ENCODE measurements around the gene HMGCS2.
A peak's percentile ranks its signal among the peaks of the same experiment; 100 is the strongest.
"Not testable (repeated sequence)": the region's sequence is repeated elsewhere in the genome, so short reads cannot be mapped to it uniquely, and the experiment has no call there.

The HMGCS2 gene

GRCh38 chr1:119731741-119732430 lies 36.8 kb downstream of the HMGCS2 start:
- DNase-seq (ENCODE audit: low read depth in 2 of 2), result no peak

- no peak for DNase-seq (ENCODE audit: low read depth in 2 of 2)
These were observed 37.6 kb downstream of the HMGCS2 start for GRCh38 chr1:119731060-119731459.

GRCh38 chr1:119729044-119729443 lies 39.7 kb downstream of the HMGCS2 start:
- DNase-seq (ENCODE audit: low read depth in 2 of 2), result no peak

- DNase-seq (ENCODE audit: low read depth in 2 of 2), result no peak
These were observed 40.7 kb downstream of the HMGCS2 start for GRCh38 chr1:119727991-119728390.

- no peak for DNase-seq (ENCODE audit: low read depth in 2 of 2)
These were observed 43.1 kb downstream of the HMGCS2 start for GRCh38 chr1:119725626-119726025.

- DNase-seq (ENCODE audit: low read depth in 2 of 2), result no peak
These were observed 44.0 kb downstream of the HMGCS2 start for GRCh38 chr1:119724611-119725218.

GRCh38 chr1:119721896-119722295 lies 46.8 kb downstream of the HMGCS2 start:
- no peak for DNase-seq (ENCODE audit: low read depth in 2 of 2)

GRCh38 chr1:119720866-119721440 lies 47.8 kb downstream of the HMGCS2 start:
- DNase-seq (ENCODE audit: low read depth in 2 of 2), result no peak

- DNase-seq (ENCODE audit: low read depth in 2 of 2), result no peak
These were observed 49.7 kb downstream of the HMGCS2 start for GRCh38 chr1:119718972-119719371.

GRCh38 chr1:119718409-119718808 lies 50.3 kb downstream of the HMGCS2 start:
- no peak for DNase-seq (ENCODE audit: low read depth in 2 of 2)

- DNase-seq (ENCODE audit: low read depth in 2 of 2), result no peak
These were observed 53.2 kb downstream of the HMGCS2 start for GRCh38 chr1:119715542-119715941.

GRCh38 chr1:119714583-119714982 lies 54.1 kb downstream of the HMGCS2 start:
- no peak for DNase-seq (ENCODE audit: low read depth in 2 of 2)

GRCh38 chr1:119713749-119714456 lies 54.8 kb downstream of the HMGCS2 start:
- no peak for DNase-seq (ENCODE audit: low read depth in 2 of 2)

GRCh38 chr1:119713039-119713748 lies 55.5 kb downstream of the HMGCS2 start:
- no peak for DNase-seq (ENCODE audit: low read depth in 2 of 2)

GRCh38 chr1:119712342-119713038 lies 56.2 kb downstream of the HMGCS2 start:
- peak; percentile 26 to 31 for DNase-seq (ENCODE audit: low read depth in 2 of 2)

GRCh38 chr1:119711804-119712341 lies 56.8 kb downstream of the HMGCS2 start, which contains the start of gene PHGDH:
PHGDH (plus strand) TSS chr1:119711934; CDS start chr1:119712023, 89 bp downstream.
- DNase-seq (ENCODE audit: low read depth in 2 of 2), result peak; percentile 17 to 19

- DNase-seq (ENCODE audit: low read depth in 2 of 2), result not testable (repeated sequence)
These were observed 57.3 kb downstream of the HMGCS2 start for GRCh38 chr1:119711356-119711803.

- not testable (repeated sequence) for DNase-seq (ENCODE audit: low read depth in 2 of 2)
These were observed 62.1 kb downstream of the HMGCS2 start for GRCh38 chr1:119706599-119706998.

- no peak for DNase-seq (ENCODE audit: low read depth in 2 of 2)
These were observed 64.8 kb downstream of the HMGCS2 start for GRCh38 chr1:119703666-119704450.

GRCh38 chr1:119702384-119702783 lies 66.3 kb downstream of the HMGCS2 start:
- DNase-seq (ENCODE audit: low read depth in 2 of 2), result no peak
